Gastrocnemius medialis (tissue), 4 donors: ENCODE data around the gene DDX47. TPM values are rescaled to one million over a fixed set of nuclear protein-coding genes. Genes with fewer than 3 reads are reported as not detected.

Experiments used
- ATAC-seq, 2 donors: fragments of 150-250 bp; one replicate each; pipeline ENCODE4 v1.9.1; 2016
- DNase-seq, 2 donors: peaks; one replicate each; pipeline ENCODE4 v3.0.0-alpha.2; 2019
- H3K27ac ChIP-seq, 4 donors: fragments of 200-600 bp; sonication (generic); 1 replicate in 1 of 4; 2 replicates in 3 of 4; pipeline ENCODE4 v1.5.1; 2016 to 2018; ENCODE audit warnings: mild to moderate bottlenecking in 2 of 4, moderate library complexity in 1 of 4
- H3K27me3 ChIP-seq, 3 donors: fragments of 200-600 bp; sonication (generic) in 2 of 3; 1 replicate in 1 of 3; 2 replicates in 2 of 3; pipeline versions ENCODE4 v1.5.1 to v1.6.0; 2016 to 2019; ENCODE audit warnings: mild to moderate bottlenecking in 1 of 3, moderate library complexity in 1 of 3
- H3K36me3 ChIP-seq, 2 donors: fragments of 200-600 bp; sonication (generic) in 1 of 2; one replicate each; pipeline ENCODE4 v1.5.1; 2017 to 2018
- H3K4me1 ChIP-seq, 2 donors: fragments of 200-600 bp; sonication (generic) in 1 of 2; one replicate each; pipeline ENCODE4 v1.5.1; 2016 to 2017; ENCODE audit warnings: mild to moderate bottlenecking in 2 of 2
- H3K4me3 ChIP-seq, 4 donors: fragments of 200-600 bp; sonication (generic) in 3 of 4; 1 replicate in 1 of 4; 2 replicates in 3 of 4; pipeline ENCODE4 v1.5.1; 2016 to 2019; ENCODE audit warnings: mild to moderate bottlenecking in 2 of 4
- H3K9me3 ChIP-seq, 3 donors: fragments of 200-600 bp; sonication (generic) in 2 of 3; 1 replicate in 1 of 3; 2 replicates in 2 of 3; pipeline ENCODE4 v1.5.1; 2016 to 2019
- POLR2A ChIP-seq, 2 donors: fragments of 450-650 bp; IDR thresholded peaks; one replicate each; pipeline ENCODE4 v1.6.1; 2017; ENCODE audit warnings: antibody characterized with exemption in 2 of 2, mild to moderate bottlenecking in 2 of 2, moderate library complexity in 2 of 2
- in situ Hi-C, 4 donors: fragments of 200-750 bp; cut with MboI; loops; one replicate each; pipeline versions ENCODE4 v1.15.0 to v1.8.0; 2017; ENCODE audit warnings: low sequenced_read_pairs in 4 of 4
- intact Hi-C: fragments of 100-400 bp; cut with DNase I; formaldehyde crosslinking; loops from one replicate; pipeline ENCODE4 v1.15.1; 2023; ENCODE audit warnings: low total_unique reads
- total RNA-seq, 4 donors: library from RNA; depleted of rRNA; stranded (reverse); fragments of >200 nt; gene quantifications; one replicate each; pipeline versions ENCODE4 v1.1.0 to v1.2.3, GENCODE V29; 2016
- TF ChIP-seq, protein P1 (sequence below), 5 experiments: fragments of 450-650 bp in 3 of 5; fragments of 200-600 bp in 2 of 5; sonication (generic) in 2 of 5; IDR thresholded peaks in 4 of 5; conservative IDR thresholded peaks in 1 of 5; 1 replicate in 4 of 5; 2 replicates in 1 of 5; pipeline ENCODE4 v1.5.1; 2016 to 2019; ENCODE audit warnings: antibody characterized with exemption in 5 of 5, mild to moderate bottlenecking in 3 of 5, moderate library complexity in 3 of 5

The DDX47 gene
- total RNA-seq, 4 donors from 2014 or later, result 37.1 to 75.4 (median 58.3) TPM

DNA sequence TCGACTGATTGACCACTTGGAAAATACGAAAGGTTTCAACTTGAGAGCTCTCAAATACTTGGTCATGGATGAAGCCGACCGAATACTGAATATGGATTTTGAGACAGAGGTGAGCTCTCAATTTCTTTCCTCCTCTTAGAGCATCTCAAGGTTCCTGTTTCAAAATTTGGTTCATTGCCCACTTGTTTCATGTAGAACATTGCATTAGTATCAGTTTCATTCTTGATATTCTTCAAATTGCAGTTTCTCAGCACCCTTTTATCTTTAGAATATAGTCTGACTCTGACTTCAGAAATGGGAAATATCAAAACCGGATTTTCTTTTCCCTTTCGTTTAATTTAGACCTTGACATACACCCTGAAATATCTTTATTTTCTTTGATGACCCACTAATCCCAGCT is 8.8 kb downstream of the DDX47 start:
- Histone ChIP-seq H3K27me3 (no peaks in the 10 kb centered on the region), H3K36me3 (peaks cover 4 to 60% of the 10 kb centered on the region in 2 donors), H3K4me1 (peaks cover 10 to 11% of the 10 kb centered on the region in 2 donors), H3K4me3 (no peak overlapping the region), H3K27ac (no peak overlapping the region), H3K9me3 (no peaks in the 10 kb centered on the region)
- in situ Hi-C loops (loop anchor here in 1 of 4 donors (25.0 kb wide), 1 partner anchor 165 kb away; no protein-coding TSS in a partner anchor), intact Hi-C loops (no loop called here)
- DNase-seq (no peak), ATAC-seq (no peak)
- no peak for TF ChIP-seq POLR2A (IDR thresholded peaks at IDR 0.05)
- TF ChIP-seq, protein P1, sequence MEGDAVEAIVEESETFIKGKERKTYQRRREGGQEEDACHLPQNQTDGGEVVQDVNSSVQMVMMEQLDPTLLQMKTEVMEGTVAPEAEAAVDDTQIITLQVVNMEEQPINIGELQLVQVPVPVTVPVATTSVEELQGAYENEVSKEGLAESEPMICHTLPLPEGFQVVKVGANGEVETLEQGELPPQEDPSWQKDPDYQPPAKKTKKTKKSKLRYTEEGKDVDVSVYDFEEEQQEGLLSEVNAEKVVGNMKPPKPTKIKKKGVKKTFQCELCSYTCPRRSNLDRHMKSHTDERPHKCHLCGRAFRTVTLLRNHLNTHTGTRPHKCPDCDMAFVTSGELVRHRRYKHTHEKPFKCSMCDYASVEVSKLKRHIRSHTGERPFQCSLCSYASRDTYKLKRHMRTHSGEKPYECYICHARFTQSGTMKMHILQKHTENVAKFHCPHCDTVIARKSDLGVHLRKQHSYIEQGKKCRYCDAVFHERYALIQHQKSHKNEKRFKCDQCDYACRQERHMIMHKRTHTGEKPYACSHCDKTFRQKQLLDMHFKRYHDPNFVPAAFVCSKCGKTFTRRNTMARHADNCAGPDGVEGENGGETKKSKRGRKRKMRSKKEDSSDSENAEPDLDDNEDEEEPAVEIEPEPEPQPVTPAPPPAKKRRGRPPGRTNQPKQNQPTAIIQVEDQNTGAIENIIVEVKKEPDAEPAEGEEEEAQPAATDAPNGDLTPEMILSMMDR (IDR thresholded peaks at IDR 0.05 in 4 of 5, conservative IDR thresholded peaks at IDR 0.05 in 1 of 5), result no peak

DNA sequence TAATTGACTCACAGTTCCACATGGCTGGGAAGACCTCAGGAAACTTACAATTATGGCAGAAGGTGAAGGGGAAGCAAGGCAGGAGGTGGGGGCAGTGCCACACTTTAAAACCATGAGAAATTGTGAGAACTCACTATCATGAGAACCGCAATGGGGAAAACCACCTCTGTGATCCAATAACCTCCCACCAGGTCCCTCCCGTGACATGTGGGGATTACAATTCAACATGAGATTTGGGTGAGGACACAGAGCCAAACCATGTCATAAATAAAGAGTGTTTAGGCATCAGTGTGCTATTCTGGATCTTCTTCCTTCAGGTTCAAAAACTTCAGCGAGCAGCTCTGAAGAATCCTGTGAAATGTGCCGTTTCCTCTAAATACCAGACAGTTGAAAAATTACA is 9.7 kb downstream of the DDX47 start:
- no peak for DNase-seq
- TF ChIP-seq POLR2A (IDR thresholded peaks at IDR 0.05), result no peak
- TF ChIP-seq, protein P1 (IDR thresholded peaks at IDR 0.05 in 4 of 5, conservative IDR thresholded peaks at IDR 0.05 in 1 of 5), result no peak
- Histone ChIP-seq H3K27me3 (no peaks in the 10 kb centered on the region), H3K4me1 (peaks cover 10 to 11% of the 10 kb centered on the region in 2 donors), H3K36me3 (peaks cover 4 to 68% of the 10 kb centered on the region in 2 donors), H3K4me3 (no peak overlapping the region), H3K27ac (no peak overlapping the region), H3K9me3 (no peaks in the 10 kb centered on the region)
- intact Hi-C loops (no loop called here), in situ Hi-C loops (loop anchor here in 1 of 4 donors (25.0 kb wide), 1 partner anchor 164 kb away; no protein-coding TSS in a partner anchor)
- ATAC-seq, result no peak

DNA sequence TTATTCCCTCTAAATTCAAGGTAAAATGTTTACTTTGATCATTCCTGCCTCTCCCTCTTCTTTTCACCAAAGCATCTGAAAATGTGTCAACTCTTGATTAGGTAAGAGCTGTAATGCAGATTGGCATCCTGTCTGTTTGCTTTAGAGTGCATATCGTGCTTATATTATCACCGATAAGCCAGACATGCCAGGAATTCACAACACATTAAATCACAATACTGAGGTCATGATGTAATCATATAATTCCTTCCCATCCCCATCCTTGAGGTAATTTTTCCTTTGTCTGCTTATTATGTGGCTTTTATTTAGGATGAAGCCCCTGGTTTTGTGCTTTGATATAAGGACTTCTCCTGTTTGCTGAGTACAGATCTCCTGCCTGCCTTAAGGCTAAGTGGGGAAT is 10.2 kb downstream of the DDX47 start:
- intact Hi-C loops (no loop called here), in situ Hi-C loops (loop anchor here in 1 of 4 donors (25.0 kb wide), 1 partner anchor 164 kb away; no protein-coding TSS in a partner anchor)
- Histone ChIP-seq H3K27ac (no peak overlapping the region), H3K4me1 (peaks cover 10 to 11% of the 10 kb centered on the region in 2 donors), H3K27me3 (no peaks in the 10 kb centered on the region), H3K36me3 (peaks cover 4 to 72% of the 10 kb centered on the region in 2 donors), H3K4me3 (no peak overlapping the region), H3K9me3 (no peaks in the 10 kb centered on the region)
- DNase-seq, result no peak
- TF ChIP-seq, protein P1 (IDR thresholded peaks at IDR 0.05 in 4 of 5, conservative IDR thresholded peaks at IDR 0.05 in 1 of 5), result no peak
- no peak for TF ChIP-seq POLR2A (IDR thresholded peaks at IDR 0.05)
- ATAC-seq, result no peak

DNA sequence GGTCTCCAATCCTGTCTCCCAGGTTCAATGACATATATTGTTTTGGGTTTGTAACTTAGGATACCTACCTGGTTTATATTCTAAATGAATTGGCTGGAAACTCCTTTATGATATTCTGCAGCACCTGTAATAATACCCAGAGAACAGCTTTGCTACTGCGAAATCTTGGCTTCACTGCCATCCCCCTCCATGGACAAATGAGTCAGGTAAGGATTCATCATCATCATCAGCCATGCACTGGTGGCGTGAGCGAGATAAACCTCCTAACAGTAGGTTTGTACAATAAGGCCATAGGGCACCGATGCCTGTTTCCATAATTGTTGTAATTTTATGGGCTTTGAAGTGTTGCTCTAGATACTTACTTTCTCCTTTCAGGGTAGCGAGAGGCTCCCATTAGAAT is 10.7 kb downstream of the DDX47 start:
- no peak for TF ChIP-seq POLR2A (IDR thresholded peaks at IDR 0.05)
- TF ChIP-seq, protein P1 (IDR thresholded peaks at IDR 0.05 in 4 of 5, conservative IDR thresholded peaks at IDR 0.05 in 1 of 5), result no peak
- Histone ChIP-seq H3K4me3 (no peak overlapping the region), H3K4me1 (peaks cover 10 to 11% of the 10 kb centered on the region in 2 donors), H3K36me3 (peaks cover 4 to 77% of the 10 kb centered on the region in 2 donors), H3K27me3 (no peaks in the 10 kb centered on the region), H3K9me3 (no peaks in the 10 kb centered on the region), H3K27ac (no peak overlapping the region)
- ATAC-seq (no peak), DNase-seq (no peak)
- intact Hi-C loops, result no loop called here
- in situ Hi-C loops, result loop anchor here in 1 of 4 donors (25.0 kb wide), 1 partner anchor 163 kb away; no protein-coding TSS in a partner anchor
